GM21825 (cell line): ENCODE measurements around the gene FOXK2.
"Not testable (repeated sequence)": the region's sequence is repeated elsewhere in the genome, so short reads cannot be mapped to it uniquely, and the experiment has no call there.

Experiments used
- ATAC-seq: cut with Tn5 transposase; IDR thresholded peaks from one replicate; pipeline ENCODE4 v1.9.1; 2021; ENCODE audit warnings: mild to moderate bottlenecking, moderate library complexity; ENCODE audit not compliant: unreplicated experiment

The FOXK2 gene

GRCh38 chr17:82561429-82562035 lies 42.0 kb downstream of the FOXK2 start:
- no peak for ATAC-seq

- not testable (repeated sequence) for ATAC-seq
These were observed 43.2 kb downstream of the FOXK2 start for GRCh38 chr17:82562718-82563220.

- no peak for ATAC-seq
These were observed 43.8 kb downstream of the FOXK2 start for GRCh38 chr17:82563318-82563717.

GRCh38 chr17:82563745-82564144 lies 44.2 kb downstream of the FOXK2 start:
- not testable (repeated sequence) for ATAC-seq

- ATAC-seq = no peak
These were observed 44.7 kb downstream of the FOXK2 start for GRCh38 chr17:82564241-82564640.

- ATAC-seq = no peak
These were observed 46.0 kb downstream of the FOXK2 start for GRCh38 chr17:82565551-82565950.

GRCh38 chr17:82566129-82566960 lies 46.8 kb downstream of the FOXK2 start:
- no peak for ATAC-seq

- ATAC-seq = no peak
These were observed 47.8 kb downstream of the FOXK2 start for GRCh38 chr17:82567286-82567685.

- ATAC-seq = no peak
These were observed 49.5 kb downstream of the FOXK2 start for GRCh38 chr17:82568997-82569393.

- ATAC-seq = no peak
These were observed 50.1 kb downstream of the FOXK2 start for GRCh38 chr17:82569621-82570020.

GRCh38 chr17:82570277-82570676 lies 50.7 kb downstream of the FOXK2 start:
- ATAC-seq = no peak

- ATAC-seq = no peak
These were observed 52.3 kb downstream of the FOXK2 start for GRCh38 chr17:82571855-82572254.

- ATAC-seq = no peak
These were observed 54.5 kb downstream of the FOXK2 start for GRCh38 chr17:82574041-82574440.

- not testable (repeated sequence) for ATAC-seq
These were observed 56.2 kb downstream of the FOXK2 start for GRCh38 chr17:82575581-82576221.

- ATAC-seq = no peak
These were observed 57.8 kb downstream of the FOXK2 start for GRCh38 chr17:82577300-82577699.

GRCh38 chr17:82579969-82580368 lies 60.4 kb downstream of the FOXK2 start:
- not testable (repeated sequence) for ATAC-seq

- no peak for ATAC-seq
These were observed 62.7 kb downstream of the FOXK2 start for GRCh38 chr17:82582213-82582612.

GRCh38 chr17:82582709-82583108 lies 63.2 kb downstream of the FOXK2 start:
- ATAC-seq = no peak

- ATAC-seq = no peak
These were observed 64.2 kb downstream of the FOXK2 start for GRCh38 chr17:82583720-82584234.

GRCh38 chr17:82585935-82586575 lies 66.5 kb downstream of the FOXK2 start:
- not testable (repeated sequence) for ATAC-seq
